Fibroblast of skin of left biceps (primary cell): ENCODE data around the gene TRIM63.

Source experiments
- DNase-seq, 2 experiments: peaks; one replicate each; pipeline ENCODE4 v3.0.0-alpha.2; 2013; ENCODE audit warnings: low read depth in 2 of 2

TRIM63 gene

DNA sequence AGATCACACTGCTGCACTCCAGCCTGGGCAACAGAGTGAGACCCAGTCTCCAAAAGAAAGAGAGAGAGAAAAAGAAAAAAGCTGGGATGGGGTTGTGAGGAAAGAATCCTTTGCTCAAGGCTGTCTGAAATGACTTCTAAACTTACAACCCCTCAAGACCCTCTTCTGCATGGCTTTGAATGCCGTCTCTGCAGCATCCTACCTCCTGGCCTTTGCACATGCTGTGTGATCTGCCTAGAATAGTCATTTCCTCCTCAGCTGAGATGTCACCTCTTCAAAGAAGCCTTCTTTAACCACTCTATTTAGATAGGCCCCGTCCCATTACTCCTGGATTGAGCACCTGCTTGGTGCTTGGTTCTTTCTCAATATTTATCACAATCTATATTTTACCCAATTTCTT is 17.4 kb upstream of the TRIM63 start:
- no peak for DNase-seq

DNA sequence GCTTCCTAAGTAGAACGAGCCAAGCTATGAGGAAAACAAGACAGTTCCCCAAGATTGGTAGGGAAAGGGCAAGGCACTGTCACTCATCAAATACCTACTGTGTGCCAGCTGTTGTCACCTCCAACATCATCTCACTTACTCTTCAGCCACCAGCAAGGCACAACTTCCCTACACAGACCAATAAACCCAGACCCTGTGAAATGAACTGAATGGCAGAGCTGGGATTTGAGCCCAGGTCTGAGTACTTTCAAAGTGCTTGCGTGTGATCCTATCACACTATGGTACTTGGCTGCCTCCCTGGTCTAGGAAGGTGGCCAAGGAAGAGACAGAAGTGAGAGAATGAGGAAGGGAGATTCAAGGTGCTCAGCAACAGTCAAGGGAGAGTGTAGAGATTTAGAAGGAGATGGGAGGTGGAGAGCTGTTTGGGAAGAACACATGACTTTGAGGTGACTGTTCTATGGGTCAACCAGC is 16.7 kb upstream of the TRIM63 start:
- no peak for DNase-seq

DNA sequence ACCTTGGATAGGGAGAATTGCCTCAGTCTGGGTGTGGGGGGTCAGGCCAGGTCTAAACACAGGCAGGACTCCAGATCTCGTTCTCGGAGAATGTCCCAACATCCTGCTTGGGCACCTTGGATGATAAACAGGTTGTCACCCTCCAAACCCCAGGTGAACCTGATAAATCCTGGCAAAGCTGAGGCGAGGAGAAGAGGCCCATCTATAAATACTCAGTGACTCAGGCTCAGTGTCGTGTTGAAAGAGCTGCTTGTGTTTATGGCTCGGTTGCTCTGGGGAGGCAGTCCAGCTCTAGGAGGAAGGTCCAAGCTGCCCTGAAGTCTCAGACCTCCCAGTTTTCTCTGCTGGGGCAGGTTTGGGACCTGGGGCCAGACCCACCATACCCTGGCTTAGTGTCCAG is 15.8 kb upstream of the TRIM63 start:
- no peak for DNase-seq

DNA sequence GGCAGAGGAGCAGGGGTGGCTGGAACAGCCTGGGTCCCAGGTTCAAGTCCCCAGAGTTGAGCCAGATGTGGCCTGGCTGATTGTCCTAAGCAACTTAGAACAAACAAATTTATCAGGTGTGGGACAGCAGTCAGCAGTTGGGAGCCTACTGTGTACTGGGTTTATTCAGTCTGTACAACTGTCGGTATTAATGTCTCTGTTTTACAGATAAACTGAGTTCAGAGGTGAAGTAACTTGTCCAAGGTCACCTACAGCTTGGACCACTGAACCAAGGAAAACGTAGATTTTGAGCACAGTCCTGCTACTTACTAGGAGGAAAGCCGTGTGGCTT is 14.6 kb upstream of the TRIM63 start:
- no peak for DNase-seq

DNA sequence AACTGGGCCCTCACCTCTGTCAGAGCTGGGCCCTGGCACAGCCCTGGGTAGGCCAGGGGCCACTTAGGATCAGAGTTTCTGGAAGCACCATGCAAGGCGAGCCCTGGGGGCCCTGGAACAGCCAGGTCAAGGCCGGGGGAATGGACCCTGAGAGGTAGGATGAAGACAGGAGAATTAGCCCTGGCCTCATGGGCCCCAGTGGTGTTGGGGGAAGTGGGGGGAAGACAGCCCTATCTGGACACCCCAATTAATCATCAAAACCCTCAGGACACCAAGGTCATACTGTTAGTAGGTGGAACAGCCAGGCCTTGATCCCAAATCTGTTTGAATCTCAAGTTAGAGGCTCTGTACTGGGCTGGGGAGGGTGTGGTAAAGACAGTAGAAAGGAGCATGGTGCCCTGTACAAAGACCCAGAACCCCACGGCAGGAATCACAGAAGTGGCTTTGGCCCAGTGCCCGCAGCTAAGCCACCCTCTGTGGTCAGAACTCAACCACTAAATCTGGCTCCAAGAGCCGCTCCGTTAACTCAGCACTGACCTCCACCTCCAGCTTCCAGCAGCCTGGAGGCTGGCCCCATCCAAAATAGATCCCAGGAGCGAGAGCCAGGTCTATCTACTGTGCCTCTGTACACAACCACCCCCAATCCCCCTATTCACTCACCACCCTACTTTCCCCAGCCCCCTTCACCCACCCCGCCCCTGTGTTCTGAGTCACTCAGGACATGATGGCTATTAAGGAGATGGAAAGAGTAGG is 14.0 kb upstream of the TRIM63 start:
- DNase-seq, result no peak

DNA sequence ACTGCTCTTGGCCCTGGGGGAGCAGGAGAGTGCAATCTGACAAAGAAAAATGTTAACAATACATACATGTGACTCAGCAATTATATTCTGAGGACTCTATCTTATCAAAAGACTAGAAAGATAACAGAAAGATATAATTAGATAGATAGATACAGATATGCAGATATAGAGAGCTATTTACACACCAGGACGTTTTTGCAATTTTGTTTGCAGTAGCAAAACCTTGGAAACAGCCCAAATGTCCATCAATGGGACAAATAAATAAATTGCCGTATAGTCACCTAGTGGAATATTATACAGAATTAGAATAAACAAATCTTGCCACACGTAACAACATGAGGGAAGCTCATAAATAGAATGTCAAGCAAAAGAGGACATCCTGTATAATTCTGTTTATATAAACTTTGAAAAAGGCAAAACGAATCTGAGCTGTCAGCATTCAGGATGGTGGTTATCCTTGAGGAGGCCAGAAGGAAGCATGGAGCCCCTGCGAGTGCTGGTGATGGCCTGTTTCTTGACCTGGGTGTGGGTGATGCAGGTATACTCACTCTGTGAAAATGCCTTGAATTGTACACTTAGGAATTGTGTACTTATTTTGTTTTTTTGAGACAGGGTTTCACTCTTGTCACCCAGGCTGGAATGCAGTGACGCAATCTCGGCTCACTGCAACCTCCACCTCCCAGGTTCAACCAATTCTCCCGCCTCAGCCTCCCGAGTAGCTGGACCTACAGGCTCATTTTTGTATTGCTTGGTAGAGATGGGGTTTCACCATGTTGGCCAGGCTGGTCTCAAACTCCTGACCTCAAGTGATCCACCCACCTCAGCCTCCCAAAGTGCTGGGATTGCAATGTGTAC is 12.8 kb upstream of the TRIM63 start:
- DNase-seq, result no peak

DNA sequence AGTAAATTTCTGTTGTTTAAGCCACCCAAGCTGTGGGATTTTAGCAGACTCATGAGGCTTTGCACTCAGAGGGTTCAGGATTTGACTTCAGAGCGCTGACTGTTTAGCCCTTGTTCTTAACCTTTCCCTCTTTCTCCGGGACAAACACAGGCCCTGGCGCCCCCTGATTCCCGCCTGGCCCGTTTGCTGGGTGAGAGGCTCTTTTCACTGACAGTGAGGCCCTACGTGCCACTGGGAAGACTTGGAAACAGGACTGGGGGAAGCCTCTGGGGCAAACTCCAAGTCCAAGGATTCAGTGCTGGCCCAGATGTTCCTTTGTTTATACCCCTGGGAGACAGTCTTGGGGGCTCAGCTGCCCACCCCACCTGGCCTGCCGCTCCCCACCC is 11.7 kb upstream of the TRIM63 start:
- DNase-seq, result no peak

DNA sequence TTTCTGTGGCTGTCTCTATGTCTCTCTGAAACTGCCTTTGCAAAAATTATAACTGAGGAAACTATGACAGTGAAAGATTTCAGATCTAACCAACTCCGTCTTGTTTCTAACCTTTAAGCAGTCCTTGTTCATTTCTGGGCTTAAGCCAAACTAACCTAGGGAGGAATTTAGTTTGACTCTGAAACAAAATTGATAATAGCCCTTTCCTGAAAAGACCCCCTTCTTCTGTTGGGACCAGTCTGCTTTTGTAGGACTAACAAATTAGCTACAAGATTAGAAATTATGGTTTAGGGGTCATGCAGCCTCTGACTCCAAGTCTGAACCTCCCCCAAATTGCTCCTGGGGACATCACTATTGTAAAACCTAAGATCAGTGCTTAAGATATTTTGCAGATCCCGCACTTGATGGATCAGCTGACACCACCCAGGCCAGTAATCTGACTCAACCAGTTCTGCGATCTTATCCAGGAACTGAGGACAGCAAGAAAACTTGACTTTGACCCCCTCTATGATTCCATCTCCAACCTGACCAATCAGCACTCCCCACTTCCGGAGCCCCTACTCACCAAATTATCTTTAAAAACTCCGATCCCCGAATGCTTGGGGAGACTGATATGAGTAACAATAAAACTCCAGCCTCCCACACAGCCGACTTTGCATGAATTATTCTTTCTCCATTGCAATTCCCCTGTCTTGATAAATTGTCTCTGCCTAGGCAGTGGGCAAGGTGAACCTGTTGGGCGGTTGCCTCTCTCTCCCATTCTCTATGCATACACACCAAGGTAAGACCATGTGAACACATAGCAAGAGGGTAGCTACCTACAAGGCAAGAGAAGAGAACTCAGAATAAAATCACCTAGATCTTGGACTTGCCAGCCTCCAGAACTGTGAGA is 11.1 kb upstream of the TRIM63 start:
- no peak for DNase-seq

DNA sequence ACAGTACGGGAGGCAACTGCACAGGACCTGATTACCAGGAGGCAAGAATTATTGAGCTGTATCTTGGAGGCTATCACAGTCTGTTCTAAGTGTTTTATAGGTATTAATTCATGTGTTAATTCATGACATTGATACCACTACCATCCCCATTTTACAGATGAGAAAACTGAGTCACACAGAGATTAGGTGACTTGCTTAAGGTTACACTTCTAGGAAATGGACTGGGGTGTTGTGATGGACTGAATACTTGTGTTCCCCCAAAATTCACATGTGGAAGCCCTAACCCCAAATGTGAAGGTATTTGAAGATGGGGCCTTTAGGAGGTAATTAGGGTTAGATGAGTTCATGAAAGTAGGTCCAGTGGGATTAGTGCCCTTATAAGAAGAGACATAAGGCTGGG is 10.1 kb upstream of the TRIM63 start:
- no peak for DNase-seq

DNA sequence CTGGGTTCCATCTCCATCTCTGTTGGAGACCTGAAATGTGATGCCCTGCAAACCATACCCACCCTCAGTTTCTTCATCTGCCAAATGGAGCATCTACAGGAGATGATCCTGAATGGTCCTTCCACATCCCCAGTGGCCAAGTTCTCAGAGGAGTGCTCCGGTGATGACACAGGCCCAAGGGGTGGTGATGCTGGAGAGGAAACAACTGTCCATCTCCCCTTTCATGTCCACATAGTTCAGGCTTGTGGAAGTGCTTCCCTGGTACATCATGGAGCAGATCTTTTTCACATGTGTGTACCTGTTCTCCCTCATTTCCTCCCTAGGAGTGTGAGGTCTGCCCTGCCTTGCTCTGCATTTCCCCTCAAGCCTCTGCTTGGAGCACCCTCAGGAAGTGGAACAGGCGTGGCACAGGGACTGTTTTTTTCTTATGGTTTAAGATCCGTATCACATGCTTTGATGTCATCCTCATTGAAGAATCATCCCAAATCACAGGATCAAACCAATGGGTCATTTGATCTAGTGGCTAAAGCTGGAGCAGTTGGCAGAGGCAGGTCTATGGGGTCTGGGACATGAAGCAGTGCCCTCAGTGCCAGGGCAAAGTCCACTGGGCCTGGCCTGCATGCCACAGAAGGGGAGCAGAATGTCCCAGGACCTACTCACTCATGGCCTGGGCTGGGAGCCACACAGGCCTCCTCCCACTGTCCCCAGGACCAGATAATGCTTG is 8.2 kb upstream of the TRIM63 start:
- DNase-seq, result no peak

DNA sequence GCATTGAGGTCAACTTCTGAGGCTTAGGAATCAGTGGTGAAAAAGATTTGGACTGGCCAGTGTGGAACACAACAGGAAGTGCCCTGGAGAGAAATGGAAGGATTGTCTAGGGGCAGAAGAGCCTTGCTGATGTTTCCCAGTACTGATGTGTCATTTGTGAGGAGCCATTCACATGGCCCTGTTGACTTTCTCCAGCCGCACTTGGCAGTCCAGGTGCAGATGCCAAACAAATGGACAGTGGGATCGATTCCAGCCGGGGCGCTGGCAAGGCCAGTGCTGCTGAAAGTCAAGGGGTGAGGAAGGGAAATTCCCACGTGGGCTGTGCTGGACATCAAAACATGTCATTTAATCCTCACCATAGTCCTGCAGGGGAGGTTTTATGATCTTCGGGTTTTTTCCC is 4.9 kb upstream of the TRIM63 start:
- DNase-seq, result no peak

DNA sequence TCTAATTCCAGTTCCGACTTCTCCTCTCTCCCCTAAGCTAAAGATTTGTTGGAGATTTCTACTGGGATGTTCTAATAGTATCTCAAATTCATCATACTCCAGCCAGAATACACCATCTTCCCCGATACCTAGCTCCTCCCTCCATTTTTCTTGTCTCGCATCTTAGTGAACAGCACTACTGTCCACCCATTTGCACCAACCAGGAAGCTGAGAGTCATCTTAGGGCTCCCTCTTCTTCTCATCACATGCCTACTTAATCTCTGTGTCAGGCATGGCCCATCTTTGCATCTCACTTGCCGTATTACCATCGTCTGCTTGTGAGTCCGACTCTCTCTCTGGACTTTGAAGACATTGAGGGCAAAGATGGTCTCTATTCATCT is 3.5 kb upstream of the TRIM63 start:
- no peak for DNase-seq

DNA sequence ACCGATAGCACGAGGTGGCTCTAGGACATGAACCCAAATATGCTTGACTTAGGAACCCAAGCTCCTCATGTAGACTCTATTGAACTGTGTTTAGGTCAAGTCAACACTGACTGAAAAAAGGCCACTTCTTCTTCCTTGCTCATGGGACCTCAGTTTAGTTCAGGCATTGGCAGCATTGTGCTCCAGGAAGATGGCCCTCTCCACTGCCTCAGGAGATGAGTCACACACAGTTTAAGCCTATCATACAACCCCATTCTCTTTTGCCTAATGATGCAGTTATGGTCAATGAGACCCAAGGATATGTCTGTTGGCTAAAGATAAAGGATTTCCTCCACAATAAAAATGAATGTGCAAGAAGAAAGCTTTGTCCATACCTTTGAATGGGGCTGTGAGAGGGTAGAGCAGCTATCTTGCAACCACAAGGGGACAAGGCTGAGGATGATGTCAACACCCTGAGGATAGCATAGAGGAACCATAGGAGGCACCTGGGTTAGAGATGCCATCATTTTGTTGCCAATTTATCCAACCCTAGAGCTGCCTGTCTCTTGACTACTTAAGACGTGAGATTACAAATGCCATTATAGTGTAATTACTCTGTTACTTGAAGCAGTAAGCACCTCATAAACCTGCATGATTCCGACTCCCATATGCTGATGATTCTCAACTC is 3.0 kb upstream of the TRIM63 start:
- no peak for DNase-seq

DNA sequence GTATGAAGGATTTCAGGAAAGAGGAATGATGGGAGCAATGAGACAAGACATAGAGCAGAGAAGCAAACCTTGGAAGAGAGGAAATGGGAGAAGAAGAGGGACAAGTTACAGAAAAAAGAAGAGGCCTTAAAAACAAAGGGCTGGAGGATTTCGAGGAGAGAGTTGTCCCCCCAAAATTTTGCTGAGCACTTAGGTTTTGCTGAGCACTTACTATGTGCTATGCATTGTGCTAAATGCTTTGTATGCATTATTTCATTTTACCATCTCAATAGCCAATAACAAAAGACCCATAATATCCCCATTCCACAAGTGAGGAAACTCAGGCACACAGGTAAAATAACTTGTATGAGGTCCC is 2.5 kb upstream of the TRIM63 start:
- no peak for DNase-seq

DNA sequence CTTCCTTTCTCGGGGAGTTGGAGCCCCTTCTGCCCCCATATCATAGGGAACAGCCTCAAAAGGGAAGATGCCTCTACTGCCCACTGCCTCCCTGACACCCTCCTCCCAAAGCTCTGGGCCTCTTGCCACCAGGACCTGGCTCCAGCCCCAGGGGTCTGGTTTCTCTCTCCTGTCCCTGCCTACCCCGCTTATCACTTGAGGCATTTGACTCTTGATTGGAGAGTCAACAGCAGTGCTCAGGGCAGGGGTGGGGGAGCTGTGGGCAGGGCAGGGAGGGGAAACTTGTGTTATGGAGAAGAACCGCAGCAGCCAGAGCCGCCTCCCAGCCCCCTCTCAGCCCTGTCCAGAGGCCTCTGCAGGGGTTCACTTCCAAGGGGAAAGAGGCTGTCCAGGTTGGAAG is 573 bp downstream of the TRIM63 start:
- no peak for DNase-seq

DNA sequence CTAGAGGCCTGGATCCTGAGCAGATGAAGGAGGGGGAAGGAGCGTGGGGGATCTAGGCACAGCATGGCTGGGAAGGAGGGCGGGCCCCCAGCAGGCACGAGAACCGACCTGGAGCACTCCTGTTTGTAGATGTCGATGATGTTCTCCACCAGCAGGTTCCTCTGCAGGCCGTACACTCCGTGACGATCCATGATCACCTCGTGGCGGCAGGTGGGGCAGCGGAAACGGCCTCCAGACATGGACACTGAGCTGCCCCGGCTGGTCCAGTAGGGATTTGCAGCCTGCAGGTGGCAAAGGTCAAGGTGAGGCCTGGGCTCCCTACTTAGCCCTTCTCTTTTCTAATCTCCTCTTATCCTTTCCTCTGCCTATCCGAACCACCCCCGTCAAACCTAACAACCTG is 1.3 kb downstream of the TRIM63 start:
- no peak for DNase-seq

DNA sequence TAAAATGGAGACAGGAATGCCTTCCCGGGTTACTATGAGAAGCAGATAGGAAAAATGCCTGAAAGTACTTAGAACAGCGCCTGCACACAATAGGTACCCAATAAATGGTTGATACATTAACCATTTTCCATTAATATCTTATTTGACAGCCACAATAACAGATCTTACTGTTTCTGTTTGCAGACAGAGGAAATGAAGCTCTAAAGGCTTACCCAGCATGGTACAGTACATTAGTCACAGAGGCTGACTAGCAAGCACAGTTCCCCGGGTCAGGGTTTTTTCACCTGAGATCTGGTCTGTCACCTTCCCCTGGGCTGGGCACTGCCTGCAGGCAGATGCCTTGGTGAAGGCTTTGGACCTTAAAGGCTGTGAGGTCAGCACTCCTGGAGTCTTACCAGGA is 2.9 kb downstream of the TRIM63 start:
- DNase-seq, result no peak

DNA sequence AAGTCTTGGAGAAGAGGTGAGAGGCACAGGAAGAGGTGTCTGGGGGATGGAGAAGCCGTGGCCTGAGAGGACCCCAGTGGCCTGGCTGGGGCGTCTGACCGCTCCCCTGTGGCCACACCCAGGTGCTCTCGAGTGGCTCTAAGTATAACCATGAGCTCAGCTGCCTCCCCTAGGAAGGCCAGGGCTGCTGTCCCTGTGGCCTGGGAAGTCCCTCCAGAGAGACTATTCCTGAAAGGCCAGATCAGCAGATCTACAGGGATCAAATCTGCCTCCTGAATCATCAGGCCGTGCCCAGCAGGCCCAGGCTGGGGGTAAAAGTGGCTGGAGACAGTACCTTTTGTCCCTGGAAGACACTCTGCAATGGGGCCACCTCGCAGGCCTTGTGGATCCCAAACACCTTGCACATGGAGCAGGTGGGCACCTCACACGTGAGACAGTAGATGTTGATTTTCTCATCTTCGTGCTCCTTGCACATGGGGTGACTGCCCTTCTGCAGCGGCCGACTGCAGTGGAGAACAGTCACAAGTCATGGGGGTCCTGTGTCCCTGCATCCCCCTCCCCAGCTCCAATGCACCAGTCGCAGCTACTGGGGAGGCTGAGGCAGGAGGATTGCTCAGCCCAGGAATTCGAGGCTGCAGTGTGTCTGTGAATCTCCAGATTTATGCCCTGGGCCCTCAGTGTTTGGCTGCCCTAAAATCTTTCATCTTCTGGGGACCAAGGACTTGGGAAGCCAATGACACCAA is 6.4 kb downstream of the TRIM63 start:
- no peak for DNase-seq

DNA sequence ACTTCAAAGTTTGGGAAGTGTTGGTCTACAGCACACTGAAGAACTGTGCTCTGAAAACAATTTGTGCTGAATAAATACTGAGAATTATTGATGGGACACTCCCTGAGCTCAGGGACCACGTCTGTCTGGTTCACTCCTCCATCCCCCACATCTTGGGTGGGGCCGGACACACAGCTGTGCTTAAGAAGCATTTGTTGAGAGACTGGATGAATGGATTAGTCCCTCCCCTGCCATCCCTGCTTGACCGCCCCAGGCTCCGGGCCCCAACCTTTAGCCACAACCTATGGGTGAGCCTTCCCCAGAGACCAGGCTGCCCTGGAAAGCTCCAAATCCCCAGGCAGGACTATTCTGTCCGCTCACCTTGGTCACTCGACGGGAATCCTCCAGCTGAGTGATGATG is 7.5 kb downstream of the TRIM63 start:
- no peak for DNase-seq

DNA sequence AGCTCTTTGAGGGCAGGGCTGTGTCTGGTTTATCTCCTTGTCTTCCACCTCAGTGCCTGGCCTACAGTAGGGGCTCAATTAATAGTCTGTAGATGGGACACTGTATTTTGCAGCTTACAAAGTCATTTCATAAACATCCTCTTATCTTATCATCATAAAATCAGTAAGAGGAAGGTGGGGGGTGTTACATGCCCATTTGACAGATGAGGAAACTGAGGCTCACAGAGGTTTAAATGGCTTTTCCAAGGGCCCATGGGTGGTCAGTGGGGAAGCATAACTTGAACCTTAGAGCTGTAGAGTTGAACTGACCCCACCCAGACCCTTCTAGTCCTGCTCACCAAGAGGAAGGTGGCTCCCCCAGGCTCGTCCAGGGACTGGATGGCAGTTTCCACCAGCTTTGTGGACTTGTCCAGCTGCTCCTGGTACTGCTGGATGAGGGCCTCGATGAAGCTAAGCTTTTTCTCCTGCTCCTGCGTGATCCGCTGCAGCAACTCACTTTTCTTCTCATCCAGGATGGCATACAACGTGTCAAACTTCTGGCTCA is 9.3 kb downstream of the TRIM63 start:
- no peak for DNase-seq
